HG02870 (cell line): Measurements from ENCODE around the gene SLC23A3.

Experiments
- ATAC-seq: cut with Tn5 transposase; IDR thresholded peaks from one replicate; pipeline ENCODE4 v1.9.1; 2021; ENCODE audit warnings: mild to moderate bottlenecking, moderate library complexity; ENCODE audit not compliant: unreplicated experiment

Gene SLC23A3

GRCh38 chr2:219169930-219170654 is at the start of gene SLC23A3:
SLC23A3 (minus strand) TSS chr2:219170029; CDS start chr2:219169984, 45 bp downstream.
- no peak for ATAC-seq

- peak; percentile 70 for ATAC-seq
Measured at GRCh38 chr2:219218732-219219701, 49.2 kb upstream of the SLC23A3 start, which contains the start of gene ABCB6. ABCB6 (minus strand) TSS chr2:219218958; CDS start chr2:219218673, 285 bp downstream.

- peak; percentile 25 for ATAC-seq
Measured at GRCh38 chr2:219218217-219218731, 48.4 kb upstream of the SLC23A3 start.

- no peak for ATAC-seq
Measured at GRCh38 chr2:219216535-219216915, 46.7 kb upstream of the SLC23A3 start.

GRCh38 chr2:219215871-219216534 is 46.2 kb upstream of the SLC23A3 start:
- no peak for ATAC-seq

- no peak for ATAC-seq
Measured at GRCh38 chr2:219214786-219215185, 45.0 kb upstream of the SLC23A3 start.

- no peak for ATAC-seq
Measured at GRCh38 chr2:219214141-219214540, 44.3 kb upstream of the SLC23A3 start.

- ATAC-seq: no peak
Measured at GRCh38 chr2:219213486-219214071, 43.8 kb upstream of the SLC23A3 start.

- ATAC-seq: no peak
Measured at GRCh38 chr2:219213026-219213415, 43.2 kb upstream of the SLC23A3 start.

GRCh38 chr2:219210886-219211362 is 41.1 kb upstream of the SLC23A3 start:
- no peak for ATAC-seq

GRCh38 chr2:219210196-219210885 is 40.5 kb upstream of the SLC23A3 start:
- ATAC-seq: no peak

GRCh38 chr2:219209236-219210195 is 39.7 kb upstream of the SLC23A3 start:
- ATAC-seq: no peak

- ATAC-seq: no peak
Measured at GRCh38 chr2:219207884-219208740, 38.3 kb upstream of the SLC23A3 start.

- ATAC-seq: no peak
Measured at GRCh38 chr2:219207134-219207883, 37.5 kb upstream of the SLC23A3 start.

GRCh38 chr2:219206328-219207133 is 36.7 kb upstream of the SLC23A3 start, which contains the start of gene ZFAND2B:
ZFAND2B (plus strand) TSS chr2:219206782; CDS start chr2:219206988, 206 bp downstream.
- ATAC-seq: peak; percentile 97

- ATAC-seq: no peak
Measured at GRCh38 chr2:219205981-219206327, 36.1 kb upstream of the SLC23A3 start.
